Small intestine (tissue), 7 donors: ENCODE measurements around the gene IL13RA1. TPM values are rescaled to one million over a fixed set of nuclear protein-coding genes. Genes with fewer than 3 reads are reported as not detected.

Source experiments
- DNase-seq, 2 donors: peaks; one replicate each; pipeline versions ENCODE4 v3.0.0 to v3.0.0-alpha.2; 2013
- FAIRE-seq: peaks from 2 replicates; lab custom pipeline; 2012; peaks lifted over from hg19 to GRCh38; lab: Jason Lieb, UNC
- H3K27ac ChIP-seq, 3 donors: one replicate each; pipeline ENCODE4 v1.5.1; 2013; ENCODE audit warnings: low read length in 2 of 3, mild to moderate bottlenecking in 2 of 3, control low read depth in 1 of 3, inconsistent platforms in 1 of 3, low read depth in 1 of 3, moderate library complexity in 1 of 3
- H3K27me3 ChIP-seq, 3 donors: one replicate each; pipeline ENCODE4 v1.6.1; 2013; ENCODE audit warnings: low read length in 3 of 3, inconsistent platforms in 1 of 3; ENCODE audit not compliant: control insufficient read depth in 3 of 3, insufficient read depth in 3 of 3
- H3K36me3 ChIP-seq, 3 donors: one replicate each; pipeline ENCODE4 v1.6.1; 2013; ENCODE audit warnings: low read length in 3 of 3, inconsistent platforms in 1 of 3, low read depth in 1 of 3, mild to moderate bottlenecking in 1 of 3, moderate library complexity in 1 of 3; ENCODE audit not compliant: control insufficient read depth in 3 of 3, insufficient read depth in 2 of 3
- H3K4me1 ChIP-seq, 3 donors: one replicate each; pipeline ENCODE4 v1.6.1; 2013; ENCODE audit warnings: low read length in 2 of 3, inconsistent platforms in 1 of 3, low read depth in 1 of 3, mild to moderate bottlenecking in 1 of 3, moderate library complexity in 1 of 3; ENCODE audit not compliant: control insufficient read depth in 3 of 3, insufficient read depth in 2 of 3
- H3K4me3 ChIP-seq, 3 donors: one replicate each; pipeline ENCODE4 v1.5.1; 2013; ENCODE audit warnings: low read length in 3 of 3, control low read depth in 1 of 3, inconsistent platforms in 1 of 3, low read depth in 1 of 3, mild to moderate bottlenecking in 1 of 3, moderate library complexity in 1 of 3
- H3K9me3 ChIP-seq, 2 donors: one replicate each; pipeline ENCODE4 v1.6.1; 2013; ENCODE audit warnings: low read depth in 1 of 2, low read length in 1 of 2; ENCODE audit not compliant: control insufficient read depth in 2 of 2, insufficient read depth in 1 of 2
- WGBS, 3 donors: extraction: QIAGEN DNeasy Blood & Tissue Kit; methylation state at CpG; one replicate each; pipeline ENCODE4 v1.1.7; 2013; 5-methylcytosine and 5-hydroxymethylcytosine counted together
- polyA plus RNA-seq, 4 donors: library from polyadenylated mRNA; stranded (reverse) in 3 of 4; unstranded in 1 of 4; fragments of 200-250 nt in 3 of 4; fragments of 120-200 nt in 1 of 4; gene quantifications; one replicate each; pipeline versions ENCODE4 v1.2.1 to v1.2.3, GENCODE V29; 2013
- donor health status: healthy with polysubstance abuse.
- donor health status: control.
- donor health status: control.
- donor health status: Bipolar disorder and iron deficiency.
- donor health status: healthy.

The IL13RA1 gene
- polyA plus RNA-seq, 4 donors, result 33.6 to 73.6 (median 36.1) TPM

- no peak overlapping the region for H3K4me3 ChIP-seq
- H3K27me3 ChIP-seq, result no peaks in the 10 kb centered on the region
- FAIRE-seq (no peak), DNase-seq (no peak)
- 83 to 92% (median 89%) methylated on average over 3 of the region's 3 CpGs for WGBS, 3 donors
- H3K36me3 ChIP-seq, result no peaks in the 10 kb centered on the region
- no peaks in the 10 kb centered on the region for H3K9me3 ChIP-seq
- H3K27ac ChIP-seq, result no peak overlapping the region
- peaks cover 2 to 3% (median 2%) of the 10 kb centered on the region in 3 donors for H3K4me1 ChIP-seq
Observed at GRCh38 chrX:118720058-118720707, 7.2 kb upstream of the IL13RA1 start.

DNA sequence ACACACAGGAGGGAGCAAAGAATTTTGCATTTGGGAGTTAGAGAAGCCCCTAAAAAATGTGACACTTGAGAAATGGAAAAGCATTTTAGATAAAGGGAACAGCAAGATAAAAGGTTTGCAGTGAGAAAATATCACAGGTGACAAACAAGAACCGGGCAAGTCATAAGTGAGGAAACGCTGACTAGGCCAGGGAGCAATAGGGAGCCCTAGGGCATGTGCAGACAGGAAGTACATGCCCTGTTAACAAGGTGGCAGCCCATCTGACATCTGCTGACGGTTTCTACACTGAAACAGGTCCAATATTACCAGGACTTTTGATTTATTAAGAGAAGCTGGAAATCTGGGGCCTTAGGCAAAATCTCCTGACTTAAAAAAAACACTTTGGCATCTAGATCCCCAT, 4.0 kb upstream of the IL13RA1 start:
- peaks cover 2 to 15% (median 4%) of the 10 kb centered on the region in 3 donors for H3K4me1 ChIP-seq
- H3K27ac ChIP-seq, result no peak overlapping the region
- H3K36me3 ChIP-seq, result no peaks in the 10 kb centered on the region
- no peaks in the 10 kb centered on the region for H3K27me3 ChIP-seq
- H3K9me3 ChIP-seq, result no peaks in the 10 kb centered on the region
- H3K4me3 ChIP-seq, result no peak overlapping the region
- no peak for DNase-seq
- FAIRE-seq, result no peak
- 52 to 75% (median 61%) methylated on average over 3 of the region's 3 CpGs for WGBS, 3 donors

DNA sequence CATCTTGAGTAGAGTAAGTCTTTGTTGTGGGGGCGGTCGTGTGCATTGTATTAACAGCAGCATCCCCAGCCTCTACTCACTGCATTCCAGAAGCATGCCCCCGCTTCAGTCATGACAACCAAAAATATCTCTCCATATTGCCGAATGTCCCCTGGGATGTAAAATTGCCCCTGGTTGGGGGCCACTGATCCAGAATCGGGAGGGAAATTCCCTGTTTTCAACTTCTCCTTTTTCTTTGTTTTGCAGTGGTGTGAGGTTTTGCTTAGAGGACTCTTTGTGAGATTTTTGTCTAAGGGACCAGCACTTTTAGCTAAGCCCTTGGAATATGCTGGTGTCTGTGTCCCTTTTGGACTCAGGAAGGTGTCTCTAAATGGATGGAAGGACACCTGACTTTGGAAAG, 3.0 kb upstream of the IL13RA1 start:
- DNase-seq, result no peak
- no peak for FAIRE-seq
- H3K27me3 ChIP-seq, result no peaks in the 10 kb centered on the region
- H3K36me3 ChIP-seq, result no peaks in the 10 kb centered on the region
- H3K4me1 ChIP-seq, result peaks cover 2 to 15% (median 4%) of the 10 kb centered on the region in 3 donors
- no peaks in the 10 kb centered on the region for H3K9me3 ChIP-seq
- H3K27ac ChIP-seq, result peak overlapping the region in 1 of 3 donors; percentile 45
- no peak overlapping the region for H3K4me3 ChIP-seq
- 61 to 87% (median 77%) methylated on average over 5 of the region's 5 CpGs for WGBS, 3 donors

GRCh38 chrX:118724775-118725174, 2.6 kb upstream of the IL13RA1 start:
- FAIRE-seq, result no peak
- peak overlapping the region in 2 of 3 donors; percentile 13 to 45 for H3K27ac ChIP-seq
- H3K27me3 ChIP-seq, result no peaks in the 10 kb centered on the region
- H3K4me1 ChIP-seq, result peaks cover 2 to 15% (median 4%) of the 10 kb centered on the region in 3 donors
- no peaks in the 10 kb centered on the region for H3K36me3 ChIP-seq
- WGBS, 3 donors, result 12 to 45% (median 33%) methylated on average over 7 of the region's 7 CpGs
- no peaks in the 10 kb centered on the region for H3K9me3 ChIP-seq
- no peak overlapping the region for H3K4me3 ChIP-seq
- DNase-seq, result peak; percentile 21 to 63

DNA sequence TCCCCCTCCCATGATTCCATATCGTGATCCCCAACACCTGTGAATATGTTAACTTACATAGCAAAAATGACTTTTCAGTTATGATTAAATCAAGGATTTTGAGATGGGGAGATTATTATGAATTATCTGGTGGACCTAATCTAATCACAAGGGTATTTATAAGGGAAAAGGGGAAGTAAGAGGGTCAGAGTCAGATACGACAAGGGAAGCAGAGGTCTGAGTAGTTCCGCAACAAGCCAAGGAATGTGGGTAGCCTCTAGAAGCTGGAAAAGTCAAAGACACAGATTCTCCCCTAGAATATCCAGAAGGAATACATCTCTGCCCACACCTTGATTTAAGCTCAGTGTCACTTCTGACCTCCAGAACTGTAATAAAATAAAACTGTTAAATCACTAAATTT, 1.0 kb upstream of the IL13RA1 start:
- FAIRE-seq, result no peak
- H3K27me3 ChIP-seq, result no peaks in the 10 kb centered on the region
- WGBS, 3 donors, result 47 to 74% (median 64%) methylated on average over 3 of the region's 3 CpGs
- peak overlapping the region; percentile 35 to 98 (median 92) for H3K27ac ChIP-seq
- H3K36me3 ChIP-seq, result no peaks in the 10 kb centered on the region
- H3K4me1 ChIP-seq, result peaks cover 2 to 15% (median 4%) of the 10 kb centered on the region in 3 donors
- peak overlapping the region in 1 of 3 donors; percentile 7 for H3K4me3 ChIP-seq
- no peak for DNase-seq
- no peaks in the 10 kb centered on the region for H3K9me3 ChIP-seq

- Histone ChIP-seq H3K4me1 (peaks cover 2 to 15% (median 4%) of the 10 kb centered on the region in 3 donors), H3K27ac (peak overlapping the region; percentile 81 to 98 (median 92)), H3K27me3 (no peaks in the 10 kb centered on the region), H3K9me3 (no peaks in the 10 kb centered on the region), H3K4me3 (peak overlapping the region; percentile 58 to 80 (median 67)), H3K36me3 (no peaks in the 10 kb centered on the region)
- FAIRE-seq, result no peak
- DNase-seq, result peak; percentile 51 to 74
- 2 to 44% (median 8%) methylated on average over 31 to 73 of the region's 73 CpGs for WGBS, 3 donors
Observed at GRCh38 chrX:118727686-118728339, 407 bp downstream of the IL13RA1 start.

DNA sequence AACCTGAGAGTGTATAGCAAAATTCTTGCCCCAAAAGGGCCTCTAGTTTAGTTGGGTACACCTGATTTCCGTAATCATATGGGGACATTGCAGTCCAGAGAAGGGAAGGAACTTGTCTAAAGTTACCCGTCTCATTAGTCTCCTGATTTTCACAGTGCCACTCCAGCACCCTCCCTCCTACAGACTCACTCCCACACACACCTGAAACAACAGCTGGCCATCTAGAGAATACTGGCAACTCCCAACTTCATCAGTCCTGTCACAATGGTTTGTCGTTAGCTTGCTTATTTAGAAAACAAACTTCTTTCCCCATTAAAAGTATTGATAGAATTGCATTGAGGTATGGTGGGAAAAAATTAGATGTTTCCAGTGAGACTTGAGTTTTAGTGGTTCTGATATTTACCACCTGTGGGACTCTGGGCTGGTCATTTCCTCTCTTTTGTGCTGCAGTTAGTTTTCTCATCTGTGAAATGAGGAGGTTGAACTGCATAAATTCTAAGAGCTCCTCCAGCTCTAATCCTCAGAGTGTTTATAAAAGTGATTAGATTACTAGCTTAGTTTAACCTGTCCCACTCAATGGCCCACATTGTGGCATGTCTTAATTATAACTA, 1.7 kb downstream of the IL13RA1 start:
- Histone ChIP-seq H3K4me3 (peak overlapping the region in 2 of 3 donors; percentile 58 to 67), H3K27ac (peak overlapping the region in 1 of 3 donors; percentile 92), H3K36me3 (no peaks in the 10 kb centered on the region), H3K4me1 (peaks cover 0 to 15% (median 4%) of the 10 kb centered on the region in 3 donors), H3K9me3 (no peaks in the 10 kb centered on the region), H3K27me3 (no peaks in the 10 kb centered on the region)
- FAIRE-seq (no peak), DNase-seq (no peak)
- WGBS, 3 donors, result 54 to 64% (median 56%) methylated on average over 3 of the region's 3 CpGs

DNA sequence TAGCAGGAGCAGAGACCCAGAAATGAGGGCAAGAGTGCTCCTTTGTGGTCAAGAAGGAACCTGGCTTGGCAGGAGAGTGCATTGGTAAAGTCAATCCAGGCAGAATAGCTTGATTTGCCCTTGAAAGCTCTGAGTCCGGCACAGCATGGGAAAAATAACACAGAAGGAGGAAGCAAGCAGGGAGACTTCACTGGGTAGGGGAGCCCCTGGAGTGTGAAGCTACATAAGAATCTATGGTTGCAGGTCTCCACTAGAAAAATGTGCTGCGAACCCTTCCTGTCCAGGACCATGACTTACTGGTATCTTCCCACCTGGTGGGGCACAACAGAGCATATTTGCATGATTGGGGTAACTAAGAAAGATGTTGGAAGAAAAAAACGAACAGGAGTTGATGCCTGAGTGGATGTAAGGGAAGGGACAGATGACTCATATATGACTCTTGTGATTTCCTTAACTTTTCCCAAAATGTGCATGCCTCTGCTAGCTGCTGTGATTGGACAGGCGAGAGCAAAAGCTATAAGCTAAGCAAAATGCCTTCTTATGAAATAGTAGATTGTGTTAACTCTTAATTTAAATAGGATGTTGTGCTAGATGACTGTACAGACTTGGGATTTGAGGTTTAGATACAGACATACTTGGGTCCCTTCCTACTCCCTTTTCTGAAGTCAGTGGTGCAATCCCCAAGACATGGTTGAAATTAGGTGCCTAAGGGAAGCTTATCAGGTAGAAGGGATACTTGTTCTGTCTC, 3.3 kb downstream of the IL13RA1 start:
- peaks cover 0 to 12% (median 0%) of the 10 kb centered on the region in 3 donors for H3K4me1 ChIP-seq
- peak overlapping the region in 1 of 3 donors; percentile 68 for H3K27ac ChIP-seq
- H3K36me3 ChIP-seq, result no peaks in the 10 kb centered on the region
- no peak for FAIRE-seq
- 61 to 66% (median 62%) methylated on average over 4 of the region's 4 CpGs for WGBS, 3 donors
- no peaks in the 10 kb centered on the region for H3K27me3 ChIP-seq
- DNase-seq, result no peak
- no peaks in the 10 kb centered on the region for H3K9me3 ChIP-seq
- H3K4me3 ChIP-seq, result no peak overlapping the region
